ENCODE data around the gene PRLH.

DNA sequence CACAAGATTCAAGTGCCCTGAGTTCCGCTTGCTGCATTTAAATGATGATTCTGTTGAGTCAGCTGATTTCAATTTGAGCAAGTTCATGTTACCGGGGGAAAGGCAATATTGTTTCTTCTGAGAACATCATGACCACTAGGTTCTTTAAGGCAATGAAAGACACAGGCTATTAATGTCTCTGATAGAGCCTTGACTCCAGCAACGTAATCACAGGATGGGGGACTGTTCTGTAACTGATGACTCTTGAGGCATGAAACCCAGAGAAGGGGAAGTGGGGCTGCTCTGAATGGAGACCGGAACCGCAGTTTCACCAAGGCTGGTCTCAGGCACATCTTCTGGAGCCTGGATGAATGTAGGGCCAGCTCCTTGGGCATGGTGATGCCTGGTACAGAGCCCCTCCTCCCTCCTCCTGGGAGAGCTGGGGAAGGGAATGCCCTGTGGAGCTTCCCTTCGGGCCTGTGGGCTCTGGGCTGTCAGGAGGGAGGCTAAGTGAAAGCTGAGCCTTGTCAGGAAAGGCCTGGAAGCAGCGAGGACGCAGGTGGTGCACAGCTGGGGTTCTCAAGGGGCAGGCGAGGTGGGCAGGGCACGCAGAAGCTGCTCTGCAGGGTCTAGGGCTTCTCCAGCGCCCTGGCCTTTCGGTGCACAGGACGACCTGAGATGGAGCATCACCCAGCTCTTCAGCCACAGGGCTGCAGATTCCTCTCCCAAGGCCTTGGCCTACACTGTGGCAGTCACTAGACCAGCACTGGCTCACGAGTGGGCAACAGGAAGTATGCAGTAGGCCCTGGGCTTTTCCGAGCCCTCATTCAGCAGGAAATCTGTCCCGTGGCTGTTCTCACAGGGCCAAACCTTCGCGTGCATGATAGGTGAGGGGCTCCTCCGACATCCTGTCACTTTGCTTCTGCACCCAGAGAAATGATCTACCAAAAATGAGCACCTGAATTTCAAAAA lies 36.6 kb upstream of the PRLH start:
- TF ChIP-seq POLR2A (IDR thresholded peaks at IDR 0.05; ENCODE audit: low read length) (no peak), GATA1 (IDR thresholded peaks at IDR 0.05; ENCODE audit: low read depth, low read length) (no peak)

Data from erythroblast (primary cell).